Calu3 (cell line): ENCODE data around the gene DNHD1. TPM values are rescaled to one million over a fixed set of nuclear protein-coding genes. Genes with fewer than 3 reads are reported as not detected.

Source experiments
- BruUV-seq: library from RNA; stranded (reverse); fragments of 400-500 nt; replicated peaks from 2 replicates; lab custom pipeline; 2021; lab: Mats Ljungman, UMichigan
- CTCF ChIA-PET: fragments of 300-600 bp; sonication (Branson Sonifier 250); formaldehyde crosslinking; loops from one replicate; lab custom pipeline; 2022; ENCODE audit warnings: antibody characterized with exemption; lab: Charles Lee
- DNase-seq: peaks from one replicate; pipeline ENCODE4 v3.0.0; 2022
- H3K27ac Mint-ChIP-seq: one replicate; pipeline ENCODE4 v1.8.0; 2022; ENCODE audit warnings: mixed read lengths; ENCODE audit not compliant: unreplicated experiment
- H3K27me3 Mint-ChIP-seq: one replicate; pipeline ENCODE4 v1.8.0; 2022; ENCODE audit warnings: mixed read lengths; ENCODE audit not compliant: unreplicated experiment
- H3K36me3 Mint-ChIP-seq: one replicate; pipeline ENCODE4 v1.8.0; 2022; ENCODE audit warnings: mild to moderate bottlenecking, moderate library complexity, mixed read lengths; ENCODE audit not compliant: insufficient read depth, unreplicated experiment
- H3K4me1 Mint-ChIP-seq: one replicate; pipeline ENCODE4 v1.8.0; 2022; ENCODE audit warnings: mild to moderate bottlenecking, low read depth, mixed read lengths; ENCODE audit not compliant: unreplicated experiment
- H3K4me3 Mint-ChIP-seq: one replicate; pipeline ENCODE4 v1.8.0; 2022; ENCODE audit warnings: mild to moderate bottlenecking, low read depth, moderate library complexity, mixed read lengths; ENCODE audit not compliant: unreplicated experiment
- H3K9me3 Mint-ChIP-seq: one replicate; pipeline ENCODE4 v1.8.0; 2022; ENCODE audit warnings: low read depth, mixed read lengths; ENCODE audit not compliant: unreplicated experiment
- CTCF ChIP-seq: fragments of 200-600 bp; IDR thresholded peaks from one replicate; pipeline ENCODE4 v1.8.0; 2022; ENCODE audit warnings: antibody characterized with exemption; ENCODE audit not compliant: unreplicated experiment
- intact Hi-C: fragments of 100-400 bp; cut with micrococcal nuclease; formaldehyde crosslinking; loops from one replicate; pipeline ENCODE4 v1.10.0; 2022; ENCODE audit not compliant: unreplicated experiment
- total RNA-seq: library from RNA; stranded (reverse); gene quantifications from 2 replicates; pipeline ENCODE4 v1.2.3, GENCODE V29; 2022

DNHD1 gene
- total RNA-seq, 1 experiment from 2014 or later, result 41.2 TPM

- Mint-ChIP-seq H3K4me1 (no peaks in the 10 kb centered on the region), H3K4me3 (no peak overlapping the region), H3K36me3 (peaks cover 9% of the 10 kb centered on the region), H3K9me3 (no peaks in the 10 kb centered on the region), H3K27me3 (no peaks in the 10 kb centered on the region), H3K27ac (no peak overlapping the region)
- TF ChIP-seq CTCF, result no peak
- CTCF ChIA-PET, result no interaction called here
- BruUV-seq, result no TSS peak
- intact Hi-C loops, result loop anchor here (10.0 kb wide), 1 partner anchor 125 kb away; the partner anchor contains the start of genes TAF10 and TPP1
- no peak for DNase-seq
Measured at GRCh38 chr11:6489306-6489705, 7.8 kb upstream of the DNHD1 start.

GRCh38 chr11:6498121-6498520, 1.0 kb downstream of the DNHD1 start:
- TF ChIP-seq CTCF, result no peak
- no peak overlapping the region for H3K4me3 Mint-ChIP-seq
- intact Hi-C loops, result no loop called here

GRCh38 chr11:6498544-6498943, 1.5 kb downstream of the DNHD1 start:
- Mint-ChIP-seq H3K27me3 (no peaks in the 10 kb centered on the region), H3K9me3 (no peaks in the 10 kb centered on the region), H3K36me3 (peaks cover 6% of the 10 kb centered on the region), H3K4me1 (no peaks in the 10 kb centered on the region), H3K27ac (no peak overlapping the region), H3K4me3 (no peak overlapping the region)
- DNase-seq, result no peak
- CTCF ChIA-PET, result no interaction called here
- BruUV-seq, result no TSS peak
- intact Hi-C loops, result no loop called here
- no peak for TF ChIP-seq CTCF

More at GRCh38 chr11:6498121-6498520, 1.0 kb downstream of the DNHD1 start:
- no peaks in the 10 kb centered on the region for H3K9me3 Mint-ChIP-seq
- no peak overlapping the region for H3K27ac Mint-ChIP-seq
- no TSS peak for BruUV-seq
- no peaks in the 10 kb centered on the region for H3K4me1 Mint-ChIP-seq
- no peak for DNase-seq
- CTCF ChIA-PET, result no interaction called here
- H3K27me3 Mint-ChIP-seq, result no peaks in the 10 kb centered on the region
- peaks cover 6% of the 10 kb centered on the region for H3K36me3 Mint-ChIP-seq

GRCh38 chr11:6502382-6502781, 5.3 kb downstream of the DNHD1 start:
- H3K27me3 Mint-ChIP-seq, result no peaks in the 10 kb centered on the region
- H3K36me3 Mint-ChIP-seq, result peaks cover 8% of the 10 kb centered on the region
- DNase-seq, result no peak
- intact Hi-C loops, result no loop called here
- BruUV-seq, result no TSS peak
- H3K4me1 Mint-ChIP-seq, result no peaks in the 10 kb centered on the region
- H3K4me3 Mint-ChIP-seq, result no peak overlapping the region
- no peak for TF ChIP-seq CTCF
- H3K9me3 Mint-ChIP-seq, result no peaks in the 10 kb centered on the region
- CTCF ChIA-PET, result no interaction called here
- H3K27ac Mint-ChIP-seq, result no peak overlapping the region
